Stimulated activated memory B cell treated with anti-CD40 and anti-IgM and Interleukin-4, amounts not matched to agents 10 μg/mL and 1 μg/mL and 100 μg/mL, for 72 hours (primary cell): Measurements from ENCODE around the gene CSAD.
A peak's percentile ranks its signal among the peaks of the same experiment; 100 is the strongest.
"Not testable (repeated sequence)": the region's sequence is repeated elsewhere in the genome, so short reads cannot be mapped to it uniquely, and the experiment has no call there.

Experiments used
- ATAC-seq: fragments of 150-1000 bp; cut with Tn5 transposase; 2 replicates; pipeline ENCODE4 v1.10.0; 2021
- H3K27ac Mint-ChIP-seq: one replicate; pipeline ENCODE4 v1.8.0; 2022; ENCODE audit warnings: mild to moderate bottlenecking, mixed read lengths
- H3K27me3 Mint-ChIP-seq: one replicate; pipeline ENCODE4 v1.8.0; 2022; ENCODE audit warnings: mixed read lengths
- H3K36me3 Mint-ChIP-seq: one replicate; pipeline ENCODE4 v1.8.0; 2022; ENCODE audit warnings: mixed read lengths
- H3K4me1 Mint-ChIP-seq: one replicate; pipeline ENCODE4 v1.8.0; 2022; ENCODE audit warnings: mixed read lengths
- H3K4me3 Mint-ChIP-seq: one replicate; pipeline ENCODE4 v1.8.0; 2022; ENCODE audit warnings: mild to moderate bottlenecking, moderate library complexity, mixed read lengths
- H3K9me3 Mint-ChIP-seq: one replicate; pipeline ENCODE4 v1.8.0; 2022; ENCODE audit warnings: mixed read lengths

CSAD gene

GRCh38 chr12:53127169-53127568, 53.6 kb downstream of the CSAD start:
- H3K9me3 Mint-ChIP-seq = no peaks in the 10 kb centered on the region
- no peak for ATAC-seq
- H3K4me1 Mint-ChIP-seq = peaks cover 19% of the 10 kb centered on the region
- H3K4me3 Mint-ChIP-seq = no peak overlapping the region
- no peak overlapping the region for H3K27ac Mint-ChIP-seq
- no peaks in the 10 kb centered on the region for H3K36me3 Mint-ChIP-seq
- peaks cover 40% of the 10 kb centered on the region for H3K27me3 Mint-ChIP-seq

DNA sequence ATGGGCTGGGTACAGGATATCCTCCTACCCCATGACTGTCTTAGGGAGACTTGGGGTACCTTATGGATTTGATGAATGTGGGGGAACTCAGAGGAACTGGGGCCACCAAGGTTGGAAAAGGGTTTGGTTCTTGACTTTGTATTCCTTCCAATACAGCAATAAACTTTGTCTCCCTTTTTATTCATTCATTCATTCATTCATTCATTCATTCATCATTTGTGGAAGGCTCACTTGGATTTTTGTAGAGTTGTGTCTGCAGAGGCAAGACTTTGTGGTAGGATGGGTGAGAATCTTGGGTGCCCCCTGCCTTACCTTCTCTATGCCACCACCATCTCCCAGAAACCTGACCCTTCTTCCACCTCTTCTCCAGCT, 56.4 kb downstream of the CSAD start:
- ATAC-seq = no peak
- H3K27me3 Mint-ChIP-seq = peaks cover 32% of the 10 kb centered on the region
- no peaks in the 10 kb centered on the region for H3K36me3 Mint-ChIP-seq
- no peak overlapping the region for H3K4me3 Mint-ChIP-seq
- peaks cover 10% of the 10 kb centered on the region for H3K4me1 Mint-ChIP-seq
- H3K9me3 Mint-ChIP-seq = no peaks in the 10 kb centered on the region
- H3K27ac Mint-ChIP-seq = no peak overlapping the region

- Mint-ChIP-seq H3K27ac (no peak overlapping the region), H3K27me3 (peaks cover 26% of the 10 kb centered on the region), H3K36me3 (no peaks in the 10 kb centered on the region), H3K4me3 (no peak overlapping the region), H3K4me1 (peaks cover 5% of the 10 kb centered on the region), H3K9me3 (no peaks in the 10 kb centered on the region)
- peak; percentile 36 for ATAC-seq
Measured at GRCh38 chr12:53123578-53124351, 57.0 kb downstream of the CSAD start.

- ATAC-seq = peak; percentile 46
- no peak overlapping the region for H3K4me3 Mint-ChIP-seq
- no peaks in the 10 kb centered on the region for H3K36me3 Mint-ChIP-seq
- H3K27ac Mint-ChIP-seq = no peak overlapping the region
- no peaks in the 10 kb centered on the region for H3K9me3 Mint-ChIP-seq
- H3K27me3 Mint-ChIP-seq = peaks cover 19% of the 10 kb centered on the region
- H3K4me1 Mint-ChIP-seq = peaks cover 5% of the 10 kb centered on the region
Measured at GRCh38 chr12:53122961-53123468, 57.7 kb downstream of the CSAD start.

DNA sequence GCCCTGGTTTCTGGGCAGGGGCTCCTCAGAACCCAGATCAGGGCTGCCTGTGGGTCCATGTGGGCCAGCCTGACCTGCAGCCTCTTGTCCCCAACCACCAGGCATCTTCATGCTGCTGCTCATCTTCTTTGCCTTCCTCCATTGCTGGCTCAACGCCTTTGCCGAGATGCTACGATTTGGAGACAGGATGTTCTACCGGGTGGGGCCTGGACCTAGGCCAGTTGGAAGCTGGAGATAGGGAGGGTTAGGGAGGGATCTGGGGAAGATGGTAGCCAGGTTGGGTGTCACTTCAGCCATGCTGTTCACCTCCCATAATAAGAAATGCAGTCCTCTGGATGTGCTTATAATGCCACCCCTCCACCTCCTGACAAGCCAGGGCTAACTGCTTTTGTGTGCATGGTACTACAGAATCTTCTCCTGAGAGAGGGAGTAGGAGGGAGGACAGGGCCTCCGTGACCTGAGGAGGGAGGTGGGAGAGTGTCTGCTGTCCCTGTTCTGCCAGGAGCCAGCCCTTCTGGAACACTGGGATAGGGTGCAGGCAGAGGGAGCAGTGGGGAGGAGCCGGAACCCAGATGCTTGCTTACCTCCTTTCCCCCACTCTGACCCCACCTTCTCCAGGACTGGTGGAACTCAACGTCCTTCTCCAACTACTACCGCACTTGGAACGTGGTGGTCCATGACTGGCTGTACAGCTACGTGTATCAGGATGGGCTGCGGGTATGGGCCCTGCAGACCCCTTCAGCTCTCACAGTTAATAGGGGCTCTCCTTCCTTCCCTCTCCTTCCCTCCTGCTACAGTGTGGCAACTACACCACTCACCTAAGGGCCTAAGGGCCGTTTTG, 59.8 kb downstream of the CSAD start:
- H3K4me3 Mint-ChIP-seq = no peak overlapping the region
- H3K9me3 Mint-ChIP-seq = no peaks in the 10 kb centered on the region
- no peak overlapping the region for H3K27ac Mint-ChIP-seq
- ATAC-seq = no peak
- peaks cover 4% of the 10 kb centered on the region for H3K27me3 Mint-ChIP-seq
- no peaks in the 10 kb centered on the region for H3K36me3 Mint-ChIP-seq
- H3K4me1 Mint-ChIP-seq = no peaks in the 10 kb centered on the region

- H3K4me1 Mint-ChIP-seq = no peaks in the 10 kb centered on the region
- no peak overlapping the region for H3K27ac Mint-ChIP-seq
- no peak for ATAC-seq
Measured at GRCh38 chr12:53118751-53119300, 61.9 kb downstream of the CSAD start.

GRCh38 chr12:53115891-53116648, 64.7 kb downstream of the CSAD start:
- Mint-ChIP-seq H3K4me1 (no peaks in the 10 kb centered on the region), H3K9me3 (no peaks in the 10 kb centered on the region), H3K4me3 (no peak overlapping the region), H3K27ac (no peak overlapping the region), H3K36me3 (no peaks in the 10 kb centered on the region), H3K27me3 (no peaks in the 10 kb centered on the region)
- no peak for ATAC-seq

More at GRCh38 chr12:53118751-53119300, 61.9 kb downstream of the CSAD start:
- no peaks in the 10 kb centered on the region for H3K9me3 Mint-ChIP-seq
- H3K4me3 Mint-ChIP-seq = no peak overlapping the region
- no peaks in the 10 kb centered on the region for H3K27me3 Mint-ChIP-seq
- H3K36me3 Mint-ChIP-seq = no peaks in the 10 kb centered on the region

DNA sequence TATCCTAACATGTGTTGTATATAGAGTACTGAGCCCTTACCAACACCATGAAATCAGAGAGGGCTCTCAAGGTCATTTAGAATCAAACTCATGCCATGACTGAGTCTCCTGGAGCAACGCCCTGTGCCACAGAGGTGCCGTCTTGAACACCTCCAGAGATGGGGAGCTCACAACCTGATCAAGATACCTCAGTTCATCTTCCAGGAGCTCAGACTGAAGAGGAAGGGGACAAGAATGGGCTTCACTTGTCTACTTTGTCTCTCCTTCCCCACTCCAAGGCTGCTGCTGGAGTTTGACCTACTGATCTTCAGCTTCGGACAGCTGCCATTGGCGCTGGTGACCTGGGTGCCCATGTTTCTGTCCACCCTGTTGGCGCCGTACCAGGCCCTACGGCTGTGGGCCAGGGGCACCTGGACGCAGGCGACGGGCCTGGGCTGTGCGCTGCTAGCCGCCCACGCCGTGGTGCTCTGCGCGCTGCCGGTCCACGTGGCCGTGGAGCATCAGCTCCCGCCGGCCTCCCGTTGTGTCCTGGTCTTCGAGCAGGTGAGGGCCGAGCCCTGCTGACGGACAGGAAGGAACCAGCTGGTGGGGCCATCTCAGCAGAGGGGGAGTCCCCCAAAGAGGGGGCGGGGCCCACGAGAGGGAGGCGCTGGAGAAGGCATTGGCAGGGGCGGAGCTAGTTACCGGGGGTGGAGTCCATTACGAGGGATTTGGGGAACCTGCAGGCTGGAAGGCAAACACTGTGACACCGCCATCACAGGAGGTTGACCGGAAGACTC, 65.4 kb downstream of the CSAD start:
- Mint-ChIP-seq H3K27me3 (no peaks in the 10 kb centered on the region), H3K27ac (no peak overlapping the region), H3K4me3 (no peak overlapping the region), H3K4me1 (no peaks in the 10 kb centered on the region), H3K9me3 (no peaks in the 10 kb centered on the region), H3K36me3 (no peaks in the 10 kb centered on the region)
- ATAC-seq = no peak

DNA sequence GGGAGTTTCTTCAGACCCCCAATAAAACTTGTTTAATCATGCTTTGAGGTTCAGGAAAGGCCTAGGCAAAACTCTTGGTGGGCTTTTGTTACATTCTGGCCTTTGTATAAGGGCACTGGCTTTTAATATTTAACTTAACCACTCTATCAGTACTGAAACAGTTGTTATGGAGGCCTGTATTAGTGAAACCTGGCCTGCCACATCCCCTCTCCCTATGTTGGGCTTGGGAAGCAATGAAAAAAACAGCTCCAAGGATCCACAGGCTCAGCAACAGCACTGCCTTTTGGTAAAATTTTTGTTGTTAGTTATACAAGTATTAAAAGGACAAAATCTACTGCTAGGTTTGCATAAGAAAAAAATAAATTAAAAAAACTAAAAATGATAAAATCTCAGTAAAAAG, 66.8 kb downstream of the CSAD start:
- Mint-ChIP-seq H3K4me3 (no peak overlapping the region), H3K27ac (no peak overlapping the region), H3K9me3 (no peaks in the 10 kb centered on the region), H3K4me1 (no peaks in the 10 kb centered on the region), H3K36me3 (no peaks in the 10 kb centered on the region), H3K27me3 (no peaks in the 10 kb centered on the region)
- ATAC-seq = no peak

DNA sequence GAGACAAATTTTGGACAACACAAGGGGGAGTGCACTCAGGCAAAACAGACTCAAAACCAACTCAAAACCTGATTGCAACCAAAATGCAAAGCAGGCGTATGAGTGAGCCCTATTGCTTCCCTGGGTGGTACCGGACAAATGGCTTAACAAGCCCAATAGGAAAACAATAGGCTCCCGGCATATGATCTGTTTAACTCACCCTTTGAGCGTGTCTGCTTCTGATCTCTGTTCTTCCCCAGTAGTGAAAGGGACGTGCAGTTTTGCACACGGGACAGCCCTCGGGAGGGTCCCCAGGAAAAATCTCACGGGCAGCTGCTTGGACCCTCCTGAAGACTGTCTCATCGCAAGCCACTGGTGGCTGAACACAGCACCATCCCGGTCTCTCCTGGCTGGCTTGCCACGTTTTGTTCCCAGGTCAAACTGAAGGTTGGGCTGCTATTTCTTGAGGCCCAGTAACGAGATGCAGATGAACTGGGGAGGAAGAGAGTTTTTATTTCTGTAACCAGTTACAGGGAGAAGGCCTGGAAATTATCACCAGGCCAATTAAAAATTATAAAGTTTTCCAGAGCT, 67.5 kb downstream of the CSAD start:
- no peak for ATAC-seq
- no peaks in the 10 kb centered on the region for H3K4me1 Mint-ChIP-seq
- no peaks in the 10 kb centered on the region for H3K36me3 Mint-ChIP-seq
- H3K9me3 Mint-ChIP-seq = no peaks in the 10 kb centered on the region
- no peak overlapping the region for H3K27ac Mint-ChIP-seq
- no peak overlapping the region for H3K4me3 Mint-ChIP-seq
- H3K27me3 Mint-ChIP-seq = no peaks in the 10 kb centered on the region

- H3K4me1 Mint-ChIP-seq, H3K27me3 Mint-ChIP-seq, H3K9me3 Mint-ChIP-seq, H3K36me3 Mint-ChIP-seq, H3K27ac Mint-ChIP-seq, ATAC-seq, H3K4me3 Mint-ChIP-seq: not testable (repeated sequence)
Measured at GRCh38 chr12:53112431-53112830, 68.3 kb downstream of the CSAD start.
